Panc1 (cell line): ENCODE measurements around the gene MLPH.

Experiments used
- POLR2AphosphoS5 ChIP-seq: IDR thresholded peaks from 2 replicates; pipeline ENCODE4 v1.6.1; 2012; ENCODE audit warnings: mild to moderate bottlenecking, low read depth, low read length, moderate library complexity
- SIN3A ChIP-seq: IDR thresholded peaks from 2 replicates; pipeline ENCODE4 v1.6.1; 2012; ENCODE audit warnings: low read depth, mild to moderate bottlenecking, low read length, moderate library complexity, borderline replicate concordance; ENCODE audit not compliant: insufficient read depth
- TF ChIP-seq, protein P1 (sequence below): fragments of 450-650 bp; IDR thresholded peaks from 2 replicates; pipeline ENCODE4 v1.5.1; 2017; ENCODE audit warnings: mild to moderate bottlenecking
- TF ChIP-seq, protein P2 (sequence below), 2 experiments: IDR thresholded peaks; 2 replicates each; pipeline ENCODE4 v1.6.1; 2011 to 2012; ENCODE audit warnings: low read depth in 2 of 2, control low read depth in 1 of 2, low read length in 1 of 2, mild to moderate bottlenecking in 1 of 2, moderate library complexity in 1 of 2; ENCODE audit not compliant: insufficient read depth in 1 of 2

DNA sequence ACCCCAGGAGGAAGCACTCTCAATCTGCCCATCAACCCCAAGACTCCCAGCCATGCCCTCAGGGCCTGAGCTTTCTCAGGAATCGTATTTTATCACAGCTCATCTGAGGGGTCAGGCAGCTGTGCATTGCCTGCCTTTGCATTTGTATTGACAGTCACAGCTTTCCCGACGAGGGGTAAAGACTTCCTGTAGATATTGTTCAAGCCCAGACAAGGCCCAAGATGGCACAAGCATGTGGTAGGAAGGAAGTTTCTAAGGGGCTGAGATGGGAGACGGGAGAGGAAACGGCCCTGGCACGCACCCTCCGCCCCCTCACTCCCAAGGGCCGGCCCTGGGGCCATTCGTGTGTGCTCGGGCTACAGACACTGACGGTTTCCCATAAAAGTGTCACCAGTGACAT, 45.1 kb downstream of the MLPH start:
- TF ChIP-seq, protein P1, sequence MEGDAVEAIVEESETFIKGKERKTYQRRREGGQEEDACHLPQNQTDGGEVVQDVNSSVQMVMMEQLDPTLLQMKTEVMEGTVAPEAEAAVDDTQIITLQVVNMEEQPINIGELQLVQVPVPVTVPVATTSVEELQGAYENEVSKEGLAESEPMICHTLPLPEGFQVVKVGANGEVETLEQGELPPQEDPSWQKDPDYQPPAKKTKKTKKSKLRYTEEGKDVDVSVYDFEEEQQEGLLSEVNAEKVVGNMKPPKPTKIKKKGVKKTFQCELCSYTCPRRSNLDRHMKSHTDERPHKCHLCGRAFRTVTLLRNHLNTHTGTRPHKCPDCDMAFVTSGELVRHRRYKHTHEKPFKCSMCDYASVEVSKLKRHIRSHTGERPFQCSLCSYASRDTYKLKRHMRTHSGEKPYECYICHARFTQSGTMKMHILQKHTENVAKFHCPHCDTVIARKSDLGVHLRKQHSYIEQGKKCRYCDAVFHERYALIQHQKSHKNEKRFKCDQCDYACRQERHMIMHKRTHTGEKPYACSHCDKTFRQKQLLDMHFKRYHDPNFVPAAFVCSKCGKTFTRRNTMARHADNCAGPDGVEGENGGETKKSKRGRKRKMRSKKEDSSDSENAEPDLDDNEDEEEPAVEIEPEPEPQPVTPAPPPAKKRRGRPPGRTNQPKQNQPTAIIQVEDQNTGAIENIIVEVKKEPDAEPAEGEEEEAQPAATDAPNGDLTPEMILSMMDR, result no peak
- no peak for TF ChIP-seq POLR2AphosphoS5
- no peak for TF ChIP-seq SIN3A
- TF ChIP-seq, protein P2, sequence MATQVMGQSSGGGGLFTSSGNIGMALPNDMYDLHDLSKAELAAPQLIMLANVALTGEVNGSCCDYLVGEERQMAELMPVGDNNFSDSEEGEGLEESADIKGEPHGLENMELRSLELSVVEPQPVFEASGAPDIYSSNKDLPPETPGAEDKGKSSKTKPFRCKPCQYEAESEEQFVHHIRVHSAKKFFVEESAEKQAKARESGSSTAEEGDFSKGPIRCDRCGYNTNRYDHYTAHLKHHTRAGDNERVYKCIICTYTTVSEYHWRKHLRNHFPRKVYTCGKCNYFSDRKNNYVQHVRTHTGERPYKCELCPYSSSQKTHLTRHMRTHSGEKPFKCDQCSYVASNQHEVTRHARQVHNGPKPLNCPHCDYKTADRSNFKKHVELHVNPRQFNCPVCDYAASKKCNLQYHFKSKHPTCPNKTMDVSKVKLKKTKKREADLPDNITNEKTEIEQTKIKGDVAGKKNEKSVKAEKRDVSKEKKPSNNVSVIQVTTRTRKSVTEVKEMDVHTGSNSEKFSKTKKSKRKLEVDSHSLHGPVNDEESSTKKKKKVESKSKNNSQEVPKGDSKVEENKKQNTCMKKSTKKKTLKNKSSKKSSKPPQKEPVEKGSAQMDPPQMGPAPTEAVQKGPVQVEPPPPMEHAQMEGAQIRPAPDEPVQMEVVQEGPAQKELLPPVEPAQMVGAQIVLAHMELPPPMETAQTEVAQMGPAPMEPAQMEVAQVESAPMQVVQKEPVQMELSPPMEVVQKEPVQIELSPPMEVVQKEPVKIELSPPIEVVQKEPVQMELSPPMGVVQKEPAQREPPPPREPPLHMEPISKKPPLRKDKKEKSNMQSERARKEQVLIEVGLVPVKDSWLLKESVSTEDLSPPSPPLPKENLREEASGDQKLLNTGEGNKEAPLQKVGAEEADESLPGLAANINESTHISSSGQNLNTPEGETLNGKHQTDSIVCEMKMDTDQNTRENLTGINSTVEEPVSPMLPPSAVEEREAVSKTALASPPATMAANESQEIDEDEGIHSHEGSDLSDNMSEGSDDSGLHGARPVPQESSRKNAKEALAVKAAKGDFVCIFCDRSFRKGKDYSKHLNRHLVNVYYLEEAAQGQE (IDR thresholded peaks at IDR 0.05; ENCODE audit: insufficient read depth in 1 of 2, low read depth in 2 of 2, low read length in 1 of 2), result no peak
